Measurements from ENCODE around the gene PEX16. TPM values are rescaled to one million over a fixed set of nuclear protein-coding genes. Genes with fewer than 3 reads are reported as not detected.
A peak's percentile ranks its signal among the peaks of the same experiment; 100 is the strongest.

The PEX16 gene
- total RNA-seq, 4 donors from 2014 or later: 26.8 to 40.6 (median 35.3) TPM

DNA sequence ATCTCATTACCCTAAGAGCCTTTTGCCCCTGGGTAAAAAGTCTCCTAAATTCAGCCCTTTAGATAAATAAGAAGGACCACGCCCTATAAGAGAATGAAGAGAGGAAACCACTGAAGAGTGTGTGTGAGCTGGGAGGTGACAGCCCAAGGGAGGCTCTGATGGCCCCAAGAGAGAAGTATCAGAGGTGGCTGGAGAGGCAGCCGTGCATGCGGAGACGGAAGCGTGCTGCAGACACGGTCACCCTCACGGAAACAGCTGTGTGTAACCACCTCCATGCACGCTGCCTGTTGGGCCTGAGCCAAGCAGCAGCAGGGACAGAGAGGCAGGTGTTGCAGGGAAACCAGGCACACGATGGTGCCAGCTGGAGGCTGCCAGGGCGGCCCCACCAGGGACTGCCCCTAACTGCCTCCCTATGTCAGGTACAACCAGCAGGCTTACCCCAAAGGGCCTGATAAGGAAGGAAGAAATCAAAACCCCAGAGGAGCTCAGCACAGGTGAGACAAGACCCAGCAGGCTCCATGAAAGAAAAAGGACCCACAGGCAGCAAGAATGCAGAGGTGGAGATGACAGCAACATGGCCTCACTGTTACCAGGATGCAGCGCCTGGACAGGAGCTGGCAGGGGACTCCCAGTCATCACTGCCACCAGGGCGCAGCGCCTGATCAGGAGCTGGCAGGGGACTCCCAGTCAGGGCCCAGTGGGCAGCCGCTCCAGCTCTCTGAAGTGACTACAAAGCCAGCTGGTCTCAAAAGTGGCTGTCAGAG lies 12.5 kb upstream of the PEX16 start:
- Histone ChIP-seq H3K27me3 (no peaks in the 10 kb centered on the region), H3K4me3 (no peak overlapping the region), H3K4me1 (peaks cover 69% of the 10 kb centered on the region), H3K9me3 (no peaks in the 10 kb centered on the region), H3K27ac (peak overlapping the region; percentile 72), H3K36me3 (peaks cover 19% of the 10 kb centered on the region)
- peak in 1 of 2 donors; percentile 68 for DNase-seq (ENCODE audit: low spot score in 2 of 2)
- WGBS: 48% methylated on average over 12 of the region's 14 CpGs
- TF ChIP-seq POLR2AphosphoS5 (IDR thresholded peaks at IDR 0.05): no peak
- TF ChIP-seq EP300 (IDR thresholded peaks at IDR 0.05): no peak
- TF ChIP-seq CTCF (IDR thresholded peaks at IDR 0.05): no peak
- no peak for TF ChIP-seq POLR2A (IDR thresholded peaks at IDR 0.05)

- 53% methylated on average over 9 of the region's 10 CpGs for WGBS
- peak in 1 of 2 donors; percentile 60 for DNase-seq (ENCODE audit: low spot score in 2 of 2)
- peaks cover 13% of the 10 kb centered on the region for H3K36me3 ChIP-seq
- H3K9me3 ChIP-seq: no peaks in the 10 kb centered on the region
- H3K27ac ChIP-seq: peak overlapping the region; percentile 72
- H3K4me1 ChIP-seq: peaks cover 70% of the 10 kb centered on the region
- H3K27me3 ChIP-seq: no peaks in the 10 kb centered on the region
- H3K4me3 ChIP-seq: no peak overlapping the region
- no peak for TF ChIP-seq POLR2AphosphoS5 (IDR thresholded peaks at IDR 0.05)
- TF ChIP-seq EP300 (IDR thresholded peaks at IDR 0.05): no peak
- TF ChIP-seq CTCF (IDR thresholded peaks at IDR 0.05): no peak
- TF ChIP-seq POLR2A (IDR thresholded peaks at IDR 0.05): no peak
Observed at GRCh38 chr11:45929486-45930030, 11.9 kb upstream of the PEX16 start.

- TF ChIP-seq EP300 (IDR thresholded peaks at IDR 0.05): no peak
- Histone ChIP-seq H3K36me3 (peaks cover 4% of the 10 kb centered on the region), H3K9me3 (no peaks in the 10 kb centered on the region), H3K27ac (no peak overlapping the region), H3K4me1 (peaks cover 68% of the 10 kb centered on the region), H3K4me3 (no peak overlapping the region), H3K27me3 (no peaks in the 10 kb centered on the region)
- DNase-seq (ENCODE audit: low spot score in 2 of 2): peak in 1 of 2 donors; percentile 54
- 54% methylated on average over 12 of the region's 13 CpGs for WGBS
Observed at GRCh38 chr11:45928535-45929215, 11.0 kb upstream of the PEX16 start.

DNA sequence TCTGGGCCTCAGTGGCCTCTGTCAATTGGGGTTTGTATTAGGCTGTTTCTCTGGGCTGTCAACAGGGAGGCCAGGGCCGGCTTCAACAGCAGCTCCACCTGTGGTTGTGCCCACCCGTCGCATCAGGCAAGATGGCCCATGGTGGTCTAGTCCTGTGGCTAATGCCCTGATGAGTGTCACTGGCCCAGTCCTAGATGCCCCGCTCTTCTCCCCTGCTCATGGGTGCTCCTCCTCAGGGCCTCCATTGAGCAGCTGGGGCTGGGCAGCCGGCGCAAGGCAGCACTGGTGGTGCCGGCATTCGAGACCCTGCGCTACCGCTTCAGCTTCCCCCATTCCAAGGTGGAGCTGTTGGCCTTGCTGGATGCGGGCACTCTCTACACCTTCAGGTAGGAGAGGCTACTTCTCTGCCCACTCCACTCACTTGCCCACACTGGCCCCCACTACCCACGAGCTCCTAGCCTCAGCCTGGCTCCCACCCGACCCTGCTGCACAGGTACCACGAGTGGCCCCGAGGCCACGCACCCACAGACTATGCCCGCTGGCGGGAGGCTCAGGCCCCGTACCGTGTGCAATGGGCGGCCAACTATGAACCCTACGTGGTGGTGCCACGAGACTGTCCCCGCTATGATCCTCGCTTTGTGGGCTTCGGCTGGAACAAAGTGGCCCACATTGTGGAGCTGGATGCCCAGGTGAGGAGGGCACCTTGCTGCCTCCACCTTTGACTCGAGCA lies 10.2 kb upstream of the PEX16 start:
- DNase-seq (ENCODE audit: low spot score in 2 of 2): peak in 1 of 2 donors; percentile 56
- Histone ChIP-seq H3K4me1 (peaks cover 66% of the 10 kb centered on the region), H3K9me3 (no peaks in the 10 kb centered on the region), H3K27ac (no peak overlapping the region), H3K4me3 (no peak overlapping the region), H3K27me3 (peaks cover 5% of the 10 kb centered on the region), H3K36me3 (no peaks in the 10 kb centered on the region)
- 84% methylated on average over 23 of the region's 27 CpGs for whole genome bisulfite sequencing
- TF ChIP-seq POLR2AphosphoS5 (IDR thresholded peaks at IDR 0.05) (no peak), CTCF (IDR thresholded peaks at IDR 0.05) (no peak), POLR2A (IDR thresholded peaks at IDR 0.05) (no peak), EP300 (IDR thresholded peaks at IDR 0.05) (no peak)

DNA sequence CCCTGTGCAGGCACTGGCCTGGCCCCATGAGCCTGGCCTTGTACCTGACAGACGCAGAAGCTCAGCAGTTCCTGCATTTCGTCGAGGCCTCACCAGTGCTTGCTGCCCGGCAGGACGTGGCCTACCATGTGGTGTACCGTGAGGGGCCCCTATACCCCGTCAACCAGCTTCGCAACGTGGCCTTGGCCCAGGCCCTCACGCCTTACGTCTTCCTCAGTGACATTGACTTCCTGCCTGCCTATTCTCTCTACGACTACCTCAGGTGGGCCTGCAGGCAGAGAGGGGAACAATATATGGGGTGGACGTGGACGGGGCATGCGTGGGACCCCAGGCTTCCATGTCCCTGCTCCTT lies 9.6 kb upstream of the PEX16 start:
- 77% methylated on average over 6 of the region's 15 CpGs for WGBS
- Histone ChIP-seq H3K9me3 (no peaks in the 10 kb centered on the region), H3K4me1 (peaks cover 66% of the 10 kb centered on the region), H3K27ac (no peak overlapping the region), H3K36me3 (no peaks in the 10 kb centered on the region), H3K27me3 (peaks cover 10% of the 10 kb centered on the region), H3K4me3 (no peak overlapping the region)
- TF ChIP-seq POLR2A (IDR thresholded peaks at IDR 0.05): no peak
- no peak for TF ChIP-seq POLR2AphosphoS5 (IDR thresholded peaks at IDR 0.05)
- no peak for TF ChIP-seq CTCF (IDR thresholded peaks at IDR 0.05)
- DNase-seq (ENCODE audit: low spot score in 2 of 2): peak in 1 of 2 donors; percentile 55
